Measurements from ENCODE around the gene GUCY1A2.

DNA sequence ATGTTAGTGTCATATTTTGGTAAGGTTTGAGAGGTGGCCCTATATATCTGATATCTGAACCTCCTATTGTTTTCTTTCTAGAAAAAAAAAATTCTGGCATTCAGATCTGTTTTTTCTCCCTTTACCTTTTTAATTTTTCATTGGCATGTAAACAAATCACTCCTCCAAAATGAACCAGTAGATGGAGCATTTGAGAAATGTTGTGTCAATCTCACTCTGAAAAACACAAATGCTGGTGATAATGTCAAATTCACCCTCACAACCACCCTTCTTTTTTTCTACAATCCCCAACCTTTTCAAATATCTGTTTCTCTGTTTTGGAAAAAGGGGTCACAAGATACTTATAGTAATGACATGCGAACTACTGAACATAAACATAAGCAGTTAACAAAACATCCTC lies 9.1 kb downstream of the GUCY1A2 start:
- TF ChIP-seq, protein P1, sequence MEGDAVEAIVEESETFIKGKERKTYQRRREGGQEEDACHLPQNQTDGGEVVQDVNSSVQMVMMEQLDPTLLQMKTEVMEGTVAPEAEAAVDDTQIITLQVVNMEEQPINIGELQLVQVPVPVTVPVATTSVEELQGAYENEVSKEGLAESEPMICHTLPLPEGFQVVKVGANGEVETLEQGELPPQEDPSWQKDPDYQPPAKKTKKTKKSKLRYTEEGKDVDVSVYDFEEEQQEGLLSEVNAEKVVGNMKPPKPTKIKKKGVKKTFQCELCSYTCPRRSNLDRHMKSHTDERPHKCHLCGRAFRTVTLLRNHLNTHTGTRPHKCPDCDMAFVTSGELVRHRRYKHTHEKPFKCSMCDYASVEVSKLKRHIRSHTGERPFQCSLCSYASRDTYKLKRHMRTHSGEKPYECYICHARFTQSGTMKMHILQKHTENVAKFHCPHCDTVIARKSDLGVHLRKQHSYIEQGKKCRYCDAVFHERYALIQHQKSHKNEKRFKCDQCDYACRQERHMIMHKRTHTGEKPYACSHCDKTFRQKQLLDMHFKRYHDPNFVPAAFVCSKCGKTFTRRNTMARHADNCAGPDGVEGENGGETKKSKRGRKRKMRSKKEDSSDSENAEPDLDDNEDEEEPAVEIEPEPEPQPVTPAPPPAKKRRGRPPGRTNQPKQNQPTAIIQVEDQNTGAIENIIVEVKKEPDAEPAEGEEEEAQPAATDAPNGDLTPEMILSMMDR (IDR thresholded peaks at IDR 0.05; ENCODE audit: extremely low read depth in 1 of 2, insufficient read depth in 1 of 2, low read depth in 1 of 2, low read length in 2 of 2), result no peak
- TF ChIP-seq EZH2 (IDR thresholded peaks at IDR 0.05; ENCODE audit: borderline replicate concordance, low read depth, low read length, severe bottlenecking) (no peak), POLR2A (IDR thresholded peaks at IDR 0.05; ENCODE audit: low read depth, low read length) (no peak), POLR2AphosphoS5 (IDR thresholded peaks at IDR 0.05; ENCODE audit: insufficient read depth, low read depth, low read length) (no peak), JUN (IDR thresholded peaks at IDR 0.05; ENCODE audit: borderline replicate concordance, insufficient read depth, insufficient read length, low read depth) (no peak)
- TF ChIP-seq, protein P2, sequence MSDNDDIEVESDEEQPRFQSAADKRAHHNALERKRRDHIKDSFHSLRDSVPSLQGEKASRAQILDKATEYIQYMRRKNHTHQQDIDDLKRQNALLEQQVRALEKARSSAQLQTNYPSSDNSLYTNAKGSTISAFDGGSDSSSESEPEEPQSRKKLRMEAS (IDR thresholded peaks at IDR 0.05; ENCODE audit: insufficient read depth, insufficient read length), result no peak
